CD4-positive, alpha-beta T cell treated with Interleukin-2 at 100 ng/mL for 4 hours (primary cell): ENCODE results near the gene CATSPERE.
A peak's percentile ranks its signal among the peaks of the same experiment; 100 is the strongest.
"Not testable (repeated sequence)": the region's sequence is repeated elsewhere in the genome, so short reads cannot be mapped to it uniquely, and the experiment has no call there.

ENCODE experiments used
- DNase-seq: peaks from one replicate; pipeline ENCODE4 v3.0.0-alpha.2; 2020; ENCODE audit warnings: low spot score

CATSPERE gene

DNA sequence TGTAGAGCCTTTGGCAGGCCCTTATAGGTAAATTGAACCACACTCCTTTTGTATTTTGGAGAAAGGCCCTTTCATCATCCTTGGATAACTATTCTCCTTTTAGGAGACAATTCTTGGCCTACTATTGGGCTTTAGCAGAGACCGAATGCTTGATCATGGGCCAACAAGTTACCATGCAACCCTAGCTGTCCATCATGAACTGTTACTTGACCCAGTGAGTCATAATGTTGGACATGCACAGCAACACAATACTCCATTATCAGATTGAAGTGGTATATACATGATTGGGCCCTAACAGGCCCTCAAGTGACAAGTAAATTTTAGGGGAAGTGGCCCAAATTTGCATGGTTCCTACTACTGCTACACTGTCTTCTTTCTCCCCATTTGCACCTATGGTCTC lies 84.4 kb downstream of the CATSPERE start:
- no peak for DNase-seq

DNA sequence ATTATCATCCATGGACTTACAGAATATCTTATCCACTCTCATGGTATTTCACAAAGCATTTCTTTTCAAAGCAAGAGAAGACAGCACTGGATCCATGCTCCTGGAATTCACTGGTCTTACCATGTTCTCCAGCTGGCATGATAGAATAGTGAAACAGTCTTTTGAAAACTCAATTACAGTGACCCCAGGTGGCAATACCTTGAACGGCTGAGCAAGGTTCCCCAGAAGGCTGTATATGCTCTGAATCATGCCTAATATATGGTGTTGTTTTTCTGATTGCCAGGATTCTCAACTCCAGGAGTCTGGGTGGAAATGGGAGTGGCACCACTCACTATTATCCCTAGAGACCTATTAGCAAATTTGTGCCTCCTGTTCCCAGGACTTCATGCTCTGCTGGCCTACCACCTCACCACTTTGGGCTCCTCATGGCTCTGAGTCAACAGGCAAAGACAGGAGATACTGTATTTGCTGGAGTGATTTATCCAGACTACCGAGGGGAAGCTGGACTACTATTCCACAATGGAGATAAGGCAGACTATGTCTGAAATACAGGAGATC lies 87.6 kb downstream of the CATSPERE start:
- DNase-seq = no peak

DNA sequence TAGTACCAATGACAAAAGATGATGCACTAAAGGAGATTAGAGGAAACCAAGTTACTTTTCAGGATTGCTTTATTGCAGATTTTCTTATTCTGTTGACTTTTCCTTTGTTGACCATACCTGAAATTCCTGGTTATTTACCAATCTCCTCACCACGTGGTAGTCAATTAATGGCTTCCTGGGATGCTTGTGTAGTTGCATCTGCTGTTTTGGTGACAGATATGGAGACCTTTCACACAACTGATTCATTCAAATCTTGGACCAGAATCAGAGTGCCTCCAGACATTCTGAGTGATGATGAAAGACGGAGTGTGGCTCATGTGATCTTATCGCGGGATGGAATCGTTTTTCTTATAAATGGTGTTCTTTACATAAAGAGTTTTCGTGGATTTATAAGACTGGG lies 91.3 kb downstream of the CATSPERE start:
- no peak for DNase-seq

DNA sequence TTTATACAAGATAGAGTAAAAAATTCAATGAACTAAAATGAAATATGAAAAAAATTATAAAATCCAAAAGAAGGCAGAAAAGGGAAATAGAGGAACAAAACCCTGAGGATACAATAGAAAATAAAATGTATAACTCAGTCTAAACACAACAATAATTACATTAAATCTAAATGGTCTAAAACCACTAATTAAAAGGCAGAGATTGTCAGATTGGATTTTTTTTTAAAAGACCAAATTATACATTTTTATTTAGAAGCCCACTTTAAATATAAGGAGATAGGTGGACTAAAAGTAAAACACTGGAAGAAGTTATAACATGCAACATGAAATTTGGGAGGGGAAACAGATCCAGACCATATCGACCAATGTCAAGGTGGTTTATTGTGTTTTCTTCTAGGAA lies 95.2 kb downstream of the CATSPERE start:
- no peak for DNase-seq

DNA sequence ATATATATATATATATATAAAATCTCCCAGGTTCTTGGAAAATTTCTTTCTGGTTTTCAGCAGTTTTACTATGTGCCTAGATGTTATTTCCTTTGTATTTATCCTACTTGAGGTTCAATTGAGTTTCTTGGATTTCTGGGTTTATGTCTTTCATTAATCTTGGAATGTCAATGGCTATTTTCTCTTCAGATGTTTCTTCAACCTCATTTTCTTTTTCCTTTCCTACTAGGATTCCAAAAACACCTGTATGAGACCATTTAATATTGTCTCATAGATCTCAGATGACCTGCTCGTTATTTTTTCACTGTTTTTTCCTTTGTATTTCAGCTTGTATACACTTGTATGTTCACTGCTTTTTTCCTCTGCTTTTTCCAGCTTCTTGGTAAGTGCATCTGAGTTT lies 96.5 kb downstream of the CATSPERE start:
- no peak for DNase-seq

DNA sequence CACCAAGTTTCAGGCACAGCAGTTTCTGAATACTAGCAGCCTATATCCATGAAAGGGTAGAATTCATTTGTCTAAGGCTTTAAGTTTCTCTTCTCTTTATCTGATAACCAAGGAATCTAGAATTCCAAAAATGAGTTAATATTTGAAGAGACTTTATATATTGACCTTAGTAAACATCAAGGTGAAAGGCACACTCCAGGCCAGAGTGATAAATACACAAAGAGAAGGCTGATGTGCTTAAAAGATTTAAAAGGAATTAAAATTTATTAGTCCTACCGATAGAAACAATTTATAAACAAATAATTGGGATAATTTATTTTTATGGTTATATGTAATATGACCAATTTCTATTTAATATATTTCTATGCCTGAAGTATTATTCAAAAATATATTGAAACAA lies 98.5 kb downstream of the CATSPERE start:
- DNase-seq = no peak

DNA sequence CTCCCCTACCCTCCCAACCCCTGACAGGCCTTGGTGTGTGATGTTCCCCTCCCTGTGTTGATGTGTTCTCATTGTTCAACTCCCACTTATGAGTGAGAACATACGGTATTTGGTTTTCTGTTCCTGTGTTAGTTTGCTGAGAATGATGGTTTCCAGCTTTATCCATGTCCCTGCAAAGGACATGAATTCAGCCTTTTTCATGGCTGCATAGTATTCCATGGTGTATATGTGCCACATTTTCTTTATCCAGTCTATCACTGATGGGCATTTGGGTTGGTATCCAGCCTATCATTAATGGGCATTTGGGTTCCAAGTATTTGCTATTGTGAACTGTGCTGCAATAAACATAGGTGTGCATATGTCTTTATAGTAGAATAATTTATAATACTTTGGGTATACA lies 101.8 kb downstream of the CATSPERE start:
- DNase-seq = not testable (repeated sequence)

DNA sequence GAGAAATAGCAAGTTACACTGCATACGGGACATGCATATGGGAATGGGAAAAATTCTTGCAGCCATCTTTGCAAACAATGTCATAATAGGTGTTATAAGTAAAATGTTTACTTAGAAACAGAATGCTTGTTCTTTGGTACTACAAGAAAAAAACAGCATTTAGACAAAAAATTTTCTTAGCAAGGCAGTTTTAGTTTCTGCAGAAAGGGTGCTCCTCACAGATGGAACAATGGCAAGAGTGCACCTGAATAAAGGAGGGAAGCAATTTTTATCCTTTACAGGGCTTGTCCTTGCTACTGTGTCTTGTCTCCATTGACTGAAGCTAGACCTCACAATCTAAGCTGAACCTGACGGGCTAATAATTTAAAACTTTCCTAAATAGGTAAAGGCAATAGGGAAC lies 112.7 kb downstream of the CATSPERE start:
- DNase-seq = no peak

DNA sequence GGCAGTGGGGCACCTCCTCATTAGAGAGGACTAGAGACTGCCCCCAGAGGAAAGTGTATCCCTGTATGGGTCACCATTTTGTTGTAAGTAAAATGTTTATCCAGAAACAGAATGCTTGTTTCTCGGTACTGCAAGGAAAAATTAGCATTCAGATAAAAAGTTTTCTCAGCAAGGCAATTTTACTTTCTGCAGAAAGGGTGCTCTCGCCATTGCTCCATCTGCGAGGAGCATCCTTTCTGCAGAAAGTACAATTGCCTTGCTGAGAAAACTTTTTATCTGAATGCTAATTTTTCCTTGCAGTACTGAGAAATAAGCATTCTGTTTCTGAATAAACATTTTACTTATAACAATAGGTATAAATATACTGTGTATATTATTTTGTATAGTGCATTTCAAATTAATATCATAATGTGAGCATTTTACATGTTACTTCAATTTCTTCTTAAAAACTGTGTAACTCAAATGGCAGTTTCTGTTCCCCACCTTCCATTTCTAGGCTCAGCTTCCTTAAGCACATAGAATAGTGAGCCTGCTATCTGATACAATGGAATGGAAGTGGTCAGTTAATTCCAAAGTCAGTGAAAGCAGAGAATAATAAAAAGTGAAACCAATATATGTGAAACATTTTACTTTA lies 115.3 kb downstream of the CATSPERE start:
- no peak for DNase-seq

DNA sequence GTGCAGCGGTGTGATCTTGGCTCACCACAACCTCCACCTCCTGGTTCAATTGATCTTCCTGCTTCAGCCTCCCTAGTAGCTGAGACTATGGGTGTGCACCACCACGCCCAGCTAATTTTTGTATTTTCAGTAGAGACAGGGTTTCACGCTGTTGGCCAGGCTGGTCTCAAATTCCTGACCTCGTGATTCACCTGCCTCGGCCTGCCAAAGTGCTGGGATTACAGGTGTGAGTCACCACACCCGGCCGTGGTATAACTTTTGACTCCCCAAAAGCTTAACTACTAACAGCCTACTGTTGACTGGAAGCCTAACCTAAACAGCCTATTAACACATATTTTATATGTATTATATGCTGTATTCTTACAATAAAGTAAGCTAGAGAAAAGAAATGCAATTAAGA lies 117.1 kb downstream of the CATSPERE start:
- DNase-seq = not testable (repeated sequence)

DNA sequence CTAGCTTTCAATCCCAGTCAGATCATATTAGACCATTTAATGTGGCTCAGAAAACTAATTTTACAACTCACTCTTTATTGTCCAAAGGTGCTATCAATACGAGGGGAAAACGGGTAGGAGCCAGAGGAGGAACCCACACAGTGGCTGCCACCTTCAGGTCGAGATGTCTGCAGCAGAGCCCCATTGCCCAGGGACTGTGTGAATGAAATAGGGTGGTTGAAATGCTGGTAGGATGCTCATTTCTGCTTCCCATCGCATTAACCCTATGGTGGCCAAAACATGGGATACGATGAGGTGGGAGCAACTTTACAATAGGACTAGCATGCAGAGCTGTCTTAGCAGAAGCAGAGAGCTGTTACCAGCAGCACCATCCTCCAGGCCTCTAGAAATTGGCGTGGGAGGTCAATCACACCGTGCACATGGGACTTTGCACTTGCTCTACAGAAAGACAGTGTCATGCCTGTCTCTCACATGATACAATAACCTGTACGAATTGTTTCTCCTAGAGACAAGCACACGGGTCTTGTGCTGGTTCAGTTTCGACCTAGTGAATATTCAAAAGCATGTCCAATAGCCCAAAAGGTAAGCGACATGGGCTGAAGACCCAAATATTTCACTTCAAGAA lies 122.4 kb downstream of the CATSPERE start:
- DNase-seq = no peak

DNA sequence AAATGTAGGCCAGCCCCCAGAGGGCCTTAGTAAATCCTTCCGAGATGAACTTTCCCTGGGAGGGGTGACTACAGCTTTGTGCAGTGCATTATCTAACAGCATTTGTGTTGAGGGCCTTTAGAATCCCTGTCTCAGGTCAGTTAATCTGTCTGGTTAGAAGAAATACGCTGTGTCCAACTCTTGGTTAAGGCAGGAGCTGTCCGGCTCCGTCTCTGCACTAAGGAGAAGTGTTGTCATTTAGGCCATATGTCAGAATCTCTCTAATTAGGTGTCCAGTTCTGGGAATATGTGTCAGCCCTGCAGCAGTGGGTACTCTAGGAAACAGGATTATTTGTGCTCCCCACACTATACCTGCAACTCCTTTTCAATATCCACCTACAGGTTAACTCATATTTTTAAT lies 124.8 kb downstream of the CATSPERE start:
- no peak for DNase-seq

DNA sequence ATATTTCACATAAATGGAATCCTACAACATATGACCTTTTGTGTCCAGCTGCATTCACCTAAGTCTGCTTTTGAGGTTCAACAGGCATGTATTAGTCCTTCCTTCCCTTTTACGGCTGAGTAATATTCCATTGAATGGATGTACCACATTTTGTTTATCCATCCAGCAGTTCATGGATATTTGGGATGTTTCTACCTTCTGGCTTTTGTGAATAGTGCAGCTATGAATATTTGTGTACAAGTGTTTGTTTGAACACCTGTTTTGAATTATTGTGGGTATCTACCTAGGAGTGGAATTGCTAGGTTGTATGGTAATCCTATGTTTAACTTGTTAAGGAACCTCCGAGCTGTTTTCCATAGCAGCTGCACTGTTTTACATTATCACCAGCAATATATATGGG lies 129.6 kb downstream of the CATSPERE start:
- no peak for DNase-seq

DNA sequence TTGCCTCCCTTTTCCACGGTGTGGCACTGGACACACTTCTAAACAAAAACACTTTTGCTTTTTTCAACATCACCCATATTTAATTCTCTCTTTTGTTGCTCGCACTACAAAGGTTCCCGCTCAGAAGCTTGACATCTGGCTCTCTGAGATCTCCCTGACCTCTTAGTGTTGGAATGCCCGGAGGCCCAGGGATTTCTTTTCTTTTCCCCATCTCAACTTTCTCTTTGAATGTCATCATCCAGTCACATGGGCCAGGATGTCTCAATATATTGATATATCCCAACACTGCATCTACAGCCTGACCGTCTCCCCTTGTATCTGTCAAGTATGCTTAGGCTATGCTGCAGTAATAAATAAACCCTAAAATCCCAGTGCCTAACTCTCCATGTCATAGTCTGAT lies 137.5 kb downstream of the CATSPERE start:
- no peak for DNase-seq

DNA sequence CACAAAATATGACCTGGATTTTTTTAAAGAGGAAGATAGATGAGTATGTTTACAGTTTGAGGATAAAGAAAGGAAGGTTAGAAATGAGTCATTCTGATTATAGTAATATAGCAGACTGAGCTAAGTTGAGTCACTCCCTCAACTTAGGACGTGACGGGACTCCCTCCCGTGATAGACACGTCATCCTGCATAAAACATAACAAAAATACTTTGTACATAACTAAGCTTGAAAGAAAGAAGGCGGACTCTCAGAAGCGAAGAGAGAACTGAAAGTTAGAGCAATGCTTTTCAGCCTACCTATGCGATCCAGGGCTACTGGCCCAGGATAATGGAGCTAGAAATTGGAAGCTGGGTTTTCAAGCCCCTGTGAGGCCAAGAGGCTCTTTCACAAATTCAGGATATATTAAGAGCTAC lies 138.9 kb downstream of the CATSPERE start:
- DNase-seq = peak; percentile 49

DNA sequence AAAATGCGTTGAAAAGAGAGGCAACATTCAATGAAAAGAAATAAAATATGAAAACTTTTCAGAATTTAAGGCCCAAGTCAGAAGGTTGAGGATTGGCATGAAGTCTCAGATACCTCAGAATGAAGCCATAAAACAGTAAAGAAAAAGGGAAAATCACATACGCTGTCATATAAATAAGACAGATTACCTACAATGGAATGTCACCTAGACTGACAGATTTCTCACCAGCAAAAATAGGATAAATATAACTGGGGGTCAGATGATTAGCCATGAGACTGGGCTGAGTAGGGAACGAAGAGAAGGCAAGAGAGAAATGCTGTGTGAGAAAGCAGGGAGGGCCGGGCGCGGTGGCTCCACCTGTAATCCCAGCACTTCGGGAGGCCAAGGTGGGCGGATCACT lies 140.3 kb downstream of the CATSPERE start:
- no peak for DNase-seq

DNA sequence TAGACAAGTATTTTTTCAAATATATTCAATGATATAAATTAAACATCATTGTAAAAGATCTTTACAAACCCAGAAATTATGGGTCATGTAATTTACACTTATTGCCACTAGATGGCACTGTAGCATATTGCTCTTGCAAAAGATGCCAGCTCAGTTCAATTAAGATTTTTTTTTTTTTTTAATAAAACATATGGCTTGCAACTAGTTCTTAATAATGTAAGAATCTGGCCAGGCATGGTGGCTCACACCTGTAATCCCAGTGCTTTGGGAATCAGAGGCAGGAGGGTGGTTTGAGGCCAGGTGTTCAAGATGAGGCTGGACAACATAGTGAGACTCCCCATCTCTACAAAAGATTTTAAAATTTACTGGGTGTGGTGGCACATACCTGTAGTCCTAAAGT lies 142.4 kb downstream of the CATSPERE start:
- DNase-seq = peak; percentile 52

DNA sequence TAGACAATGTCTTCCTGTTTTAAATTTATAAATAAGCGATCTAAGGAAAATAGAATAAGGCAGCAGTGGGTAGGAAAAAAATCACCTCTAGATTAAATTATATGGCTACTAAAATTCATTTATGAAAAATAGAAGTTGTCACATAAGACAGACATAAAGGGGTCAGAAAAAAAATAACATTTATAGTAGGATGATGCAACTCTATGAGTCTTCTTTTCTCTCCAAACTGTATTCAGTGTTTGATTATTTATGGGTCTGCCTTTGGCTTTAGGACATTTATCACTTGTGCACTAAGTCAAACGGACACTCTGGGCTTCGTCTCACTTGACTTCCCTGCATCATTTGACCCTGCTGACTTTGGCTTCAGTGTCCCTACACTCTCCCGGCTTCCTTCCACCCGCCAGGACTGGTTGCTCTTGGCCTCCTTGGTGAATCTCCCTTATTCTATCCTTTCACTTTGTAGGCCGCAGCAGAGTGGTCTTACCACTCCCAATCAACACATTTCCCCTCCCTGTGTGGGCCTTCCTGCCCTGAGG lies 144.8 kb downstream of the CATSPERE start:
- DNase-seq = no peak

DNA sequence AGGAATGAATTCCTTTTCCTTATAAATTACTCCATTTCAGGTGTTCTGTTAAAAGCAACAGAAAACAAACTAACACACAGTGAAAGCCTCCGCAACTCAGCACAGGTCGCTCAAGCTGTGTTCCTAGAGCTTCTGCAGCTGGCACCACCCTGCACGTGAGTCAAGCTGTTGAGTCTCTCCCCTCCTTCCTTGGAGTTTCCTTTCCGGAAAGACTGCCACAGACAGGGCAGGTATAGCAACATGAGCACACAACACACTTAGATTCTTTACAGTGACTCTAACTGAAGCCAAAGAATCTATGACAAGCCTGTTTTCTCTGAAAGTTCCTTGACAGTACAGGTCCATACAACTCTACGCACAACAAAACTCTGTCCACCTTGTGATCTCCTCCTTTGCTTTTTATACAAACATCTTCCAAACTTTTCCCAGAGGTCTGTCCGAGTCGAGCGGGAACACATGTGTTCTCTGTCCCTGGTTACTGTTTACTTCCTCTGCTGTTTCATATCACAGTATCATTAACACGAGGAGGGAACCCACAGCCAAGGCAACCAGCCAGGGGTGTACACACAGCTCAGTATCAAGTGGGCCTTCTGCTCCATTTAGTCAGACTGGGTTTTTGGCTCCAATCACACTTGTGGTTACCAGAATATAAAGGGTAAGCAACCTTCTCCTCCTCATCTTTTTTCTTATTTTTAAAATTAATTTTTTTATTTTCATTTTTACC lies 153.2 kb downstream of the CATSPERE start:
- DNase-seq = no peak

DNA sequence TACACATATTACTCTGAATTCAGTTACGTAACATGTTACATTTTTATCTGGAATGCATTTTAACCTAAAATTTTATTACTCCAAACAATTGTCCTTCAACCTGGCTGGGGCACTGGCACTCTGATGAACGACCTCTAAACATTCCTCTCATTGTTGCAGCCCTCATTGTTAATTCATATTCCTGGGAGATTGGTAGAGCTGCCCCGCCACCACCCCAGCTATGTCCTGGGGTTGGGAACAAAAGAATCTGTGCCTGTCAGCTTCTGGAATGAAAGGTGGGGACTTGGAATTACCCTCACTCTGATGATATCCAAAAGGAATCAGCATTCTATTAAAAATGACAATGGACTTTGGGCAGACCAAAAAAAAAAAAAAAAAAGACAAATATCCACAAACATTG lies 153.8 kb downstream of the CATSPERE start:
- no peak for DNase-seq

DNA sequence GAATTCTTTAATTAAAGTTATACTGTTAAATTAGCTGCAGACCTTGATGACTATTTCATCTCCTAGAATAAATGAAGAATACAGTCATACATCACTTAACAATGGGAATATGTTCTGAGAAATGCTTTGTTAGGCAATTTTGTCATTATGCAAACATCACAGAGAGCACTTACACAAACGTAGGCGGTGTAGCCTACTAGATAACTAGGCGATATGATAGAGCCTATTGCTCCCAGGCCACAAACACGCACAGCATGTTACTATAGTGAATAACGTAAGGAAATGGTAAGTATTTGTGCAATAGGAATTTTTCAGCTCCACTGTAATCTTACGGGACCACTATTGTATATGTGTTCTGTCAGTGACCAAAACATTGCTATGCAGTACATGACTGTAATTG lies 154.2 kb downstream of the CATSPERE start:
- DNase-seq = no peak

DNA sequence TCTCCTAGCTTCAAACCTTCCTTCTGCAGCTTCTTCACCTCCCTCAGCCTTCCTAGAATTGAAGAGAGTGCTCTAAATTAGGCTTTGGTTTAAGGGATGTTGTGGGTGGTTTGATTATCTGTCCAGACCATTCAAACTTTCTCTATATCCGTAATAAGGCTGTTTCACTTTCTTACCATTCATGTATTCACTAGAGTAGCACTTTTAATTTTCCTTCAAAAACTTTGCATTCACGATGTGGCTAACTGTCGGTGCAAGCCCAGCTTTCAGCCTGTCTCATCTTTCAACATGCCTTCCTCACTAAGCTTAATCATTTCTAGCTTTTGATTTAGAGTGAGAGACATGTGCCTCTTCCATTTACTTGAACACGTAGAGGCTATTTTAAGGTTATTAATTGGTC lies 165.6 kb downstream of the CATSPERE start:
- DNase-seq = no peak

DNA sequence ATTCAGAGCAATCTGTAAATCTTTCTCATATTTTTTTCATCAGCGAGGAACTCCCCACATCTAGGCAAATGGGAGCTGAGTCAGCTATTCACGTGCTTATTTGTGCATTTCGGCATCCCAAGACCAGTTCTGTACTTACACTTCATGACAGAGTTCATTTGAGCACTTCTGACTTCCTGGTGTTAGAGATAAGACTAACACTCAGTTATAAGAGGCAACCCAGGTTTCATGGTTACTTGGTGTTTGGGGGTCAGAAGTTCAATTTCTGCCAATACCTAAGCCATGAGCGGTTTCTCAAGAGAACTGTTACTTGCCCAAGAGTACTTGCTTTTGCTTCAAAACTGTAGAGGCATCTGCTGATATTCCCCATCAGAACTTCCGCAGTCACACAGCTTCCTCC lies 167.7 kb downstream of the CATSPERE start:
- no peak for DNase-seq
